ENCODE measurements around the gene TFPI. TPM values are rescaled to one million over a fixed set of nuclear protein-coding genes. Genes with fewer than 3 reads are reported as not detected.
A peak's percentile ranks its signal among the peaks of the same experiment; 100 is the strongest.

The TFPI gene
- polyA plus RNA-seq, 1 experiment = 10.9 TPM

DNA sequence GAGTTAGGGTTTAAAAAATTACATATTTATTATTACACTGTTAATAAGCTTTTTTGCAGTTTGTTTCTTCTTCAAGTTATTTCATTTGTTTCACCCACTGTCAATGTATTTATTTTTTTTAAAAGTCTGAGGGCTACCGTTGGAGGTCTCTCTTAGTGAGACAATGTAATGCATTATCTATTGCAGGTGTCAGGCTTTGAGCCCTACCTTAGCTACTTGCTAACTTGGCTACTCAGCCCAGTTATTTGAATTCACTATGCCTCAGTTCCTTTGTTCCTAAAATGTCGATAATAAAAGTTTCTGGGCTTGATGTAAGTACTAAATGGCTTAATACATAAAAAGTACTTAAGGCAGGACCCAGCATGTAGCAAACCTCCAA is 458 bp upstream of the TFPI start:
- CTCF ChIA-PET = no interaction called here
- TF ChIP-seq, protein P1, sequence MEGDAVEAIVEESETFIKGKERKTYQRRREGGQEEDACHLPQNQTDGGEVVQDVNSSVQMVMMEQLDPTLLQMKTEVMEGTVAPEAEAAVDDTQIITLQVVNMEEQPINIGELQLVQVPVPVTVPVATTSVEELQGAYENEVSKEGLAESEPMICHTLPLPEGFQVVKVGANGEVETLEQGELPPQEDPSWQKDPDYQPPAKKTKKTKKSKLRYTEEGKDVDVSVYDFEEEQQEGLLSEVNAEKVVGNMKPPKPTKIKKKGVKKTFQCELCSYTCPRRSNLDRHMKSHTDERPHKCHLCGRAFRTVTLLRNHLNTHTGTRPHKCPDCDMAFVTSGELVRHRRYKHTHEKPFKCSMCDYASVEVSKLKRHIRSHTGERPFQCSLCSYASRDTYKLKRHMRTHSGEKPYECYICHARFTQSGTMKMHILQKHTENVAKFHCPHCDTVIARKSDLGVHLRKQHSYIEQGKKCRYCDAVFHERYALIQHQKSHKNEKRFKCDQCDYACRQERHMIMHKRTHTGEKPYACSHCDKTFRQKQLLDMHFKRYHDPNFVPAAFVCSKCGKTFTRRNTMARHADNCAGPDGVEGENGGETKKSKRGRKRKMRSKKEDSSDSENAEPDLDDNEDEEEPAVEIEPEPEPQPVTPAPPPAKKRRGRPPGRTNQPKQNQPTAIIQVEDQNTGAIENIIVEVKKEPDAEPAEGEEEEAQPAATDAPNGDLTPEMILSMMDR (IDR thresholded peaks at IDR 0.05; ENCODE audit: insufficient read depth, low read depth, low read length) = no peak
- no peaks in the 10 kb centered on the region for H3K36me3 ChIP-seq (ENCODE audit: control insufficient read depth, insufficient read depth, low read length)
- no peaks in the 10 kb centered on the region for H3K27me3 ChIP-seq (ENCODE audit: control insufficient read depth, insufficient read depth, low read length)
- POLR2A ChIA-PET = no interaction called here
- H3K4me3 ChIP-seq (ENCODE audit: low read depth, low read length) = no peak overlapping the region
- no peak for DNase-seq (ENCODE audit: low read depth)

DNA sequence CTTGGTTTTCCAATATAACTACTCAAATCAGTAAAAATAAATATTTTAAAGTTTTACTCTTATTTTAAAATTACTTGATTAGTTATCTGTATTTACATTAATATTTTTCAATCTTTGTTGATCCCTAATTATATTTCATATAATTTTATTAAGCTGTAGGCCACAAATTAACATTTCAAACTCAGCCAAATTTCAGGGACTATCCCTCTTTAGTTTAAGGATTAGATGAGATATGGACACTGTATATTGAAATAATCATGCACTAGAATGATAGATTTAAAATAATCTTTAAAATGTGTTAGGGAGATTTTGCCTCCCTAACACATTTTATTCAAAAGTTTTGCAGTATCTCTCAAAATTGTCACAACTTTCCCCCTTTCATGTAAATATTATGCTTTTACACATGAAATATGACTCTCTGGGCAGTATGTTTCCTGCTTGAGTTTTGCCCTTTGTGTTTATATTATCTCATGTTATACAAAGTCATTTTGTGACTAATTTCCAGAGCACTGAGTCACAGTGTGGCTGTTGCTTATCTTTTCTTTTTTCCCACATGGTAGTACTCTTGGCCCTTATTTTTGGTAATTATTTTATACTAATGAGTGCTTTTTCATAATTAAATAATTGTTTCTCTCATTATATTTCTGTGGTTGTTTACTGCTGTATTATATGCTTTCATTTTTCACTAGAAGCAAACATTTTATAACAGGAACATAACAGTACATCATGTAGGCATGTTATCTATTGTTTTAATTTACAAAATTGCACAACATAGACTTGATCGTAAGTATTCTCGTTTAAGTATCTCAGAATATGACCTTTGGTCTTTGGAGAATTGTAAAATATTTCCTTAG is 1.2 kb downstream of the TFPI start:
- POLR2A ChIA-PET = no interaction called here
- TF ChIP-seq, protein P1 (IDR thresholded peaks at IDR 0.05; ENCODE audit: insufficient read depth, low read depth, low read length) = no peak
- Histone ChIP-seq H3K4me3 (ENCODE audit: low read depth, low read length) (peak overlapping the region; percentile 40), H3K36me3 (ENCODE audit: control insufficient read depth, insufficient read depth, low read length) (no peaks in the 10 kb centered on the region), H3K27me3 (ENCODE audit: control insufficient read depth, insufficient read depth, low read length) (no peaks in the 10 kb centered on the region)
- DNase-seq (ENCODE audit: low read depth) = no peak
- CTCF ChIA-PET = no interaction called here

DNA sequence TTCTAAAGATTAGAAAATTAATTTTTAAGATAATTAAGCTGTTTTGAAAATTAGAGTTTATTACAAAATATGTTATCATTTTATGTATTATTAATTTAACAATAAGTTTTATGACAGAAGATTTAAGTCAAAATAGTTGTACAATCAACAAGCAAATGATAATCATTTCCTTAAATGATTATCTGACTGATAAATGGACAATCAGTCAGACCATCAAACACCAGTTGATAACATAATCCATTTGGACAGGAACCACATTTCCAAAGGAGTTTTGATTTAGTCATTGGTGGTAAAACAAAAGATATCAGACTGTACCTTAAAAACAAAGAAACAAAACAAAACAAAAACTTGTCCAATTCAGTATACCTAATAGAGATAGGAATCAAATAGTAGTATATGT is 1.9 kb downstream of the TFPI start:
- ChIA-PET POLR2A (no interaction called here), CTCF (no interaction called here)
- Histone ChIP-seq H3K4me3 (ENCODE audit: low read depth, low read length) (no peak overlapping the region; the same call in 1 of the 2 replicates), H3K36me3 (ENCODE audit: control insufficient read depth, insufficient read depth, low read length) (no peaks in the 10 kb centered on the region), H3K27me3 (ENCODE audit: control insufficient read depth, insufficient read depth, low read length) (no peaks in the 10 kb centered on the region)
- no peak for DNase-seq (ENCODE audit: low read depth)
- TF ChIP-seq, protein P1 (IDR thresholded peaks at IDR 0.05; ENCODE audit: insufficient read depth, low read depth, low read length) = no peak

DNA sequence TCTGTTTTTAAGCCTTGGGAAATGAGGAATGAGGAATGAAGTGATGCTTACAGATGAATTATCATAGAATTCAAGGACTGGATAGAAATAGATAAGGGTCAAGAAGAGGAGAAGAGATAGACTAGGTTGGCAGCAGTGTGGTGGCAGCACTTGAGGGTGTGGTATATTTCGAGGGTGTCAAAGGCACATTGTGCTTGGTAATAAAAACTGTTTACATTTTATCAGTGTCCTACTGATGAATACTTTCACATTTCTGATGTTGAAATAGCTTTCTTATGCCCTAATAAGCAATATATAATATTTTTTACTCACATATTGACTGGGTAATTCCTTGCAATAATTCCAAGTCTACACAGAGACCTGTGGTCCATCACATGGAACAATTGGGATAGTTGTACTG is 3.4 kb downstream of the TFPI start:
- Histone ChIP-seq H3K36me3 (ENCODE audit: control insufficient read depth, insufficient read depth, low read length) (no peaks in the 10 kb centered on the region), H3K4me3 (ENCODE audit: low read depth, low read length) (no peak overlapping the region), H3K27me3 (ENCODE audit: control insufficient read depth, insufficient read depth, low read length) (no peaks in the 10 kb centered on the region)
- ChIA-PET POLR2A (no interaction called here), CTCF (interaction anchor here (2.4 to 2.8 kb wide), 2 partner anchors 30 to 51 kb away, joined by 7 to 11 read pairs; no protein-coding TSS in a partner anchor)
- DNase-seq (ENCODE audit: low read depth) = no peak
- TF ChIP-seq, protein P1 (IDR thresholded peaks at IDR 0.05; ENCODE audit: insufficient read depth, low read depth, low read length) = no peak

GRCh38 chr2:187549951-187550555 is 4.2 kb downstream of the TFPI start:
- no peaks in the 10 kb centered on the region for H3K36me3 ChIP-seq (ENCODE audit: control insufficient read depth, insufficient read depth, low read length)
- no peak overlapping the region for H3K4me3 ChIP-seq (ENCODE audit: low read depth, low read length)
- CTCF ChIA-PET = interaction anchor here (1.2 to 2.8 kb wide), 3 partner anchors 25 to 50 kb away, joined by 3 to 11 read pairs (median 7); no protein-coding TSS in a partner anchor
- TF ChIP-seq, protein P1 (IDR thresholded peaks at IDR 0.05; ENCODE audit: insufficient read depth, low read depth, low read length) = no peak
- POLR2A ChIA-PET = no interaction called here
- H3K27me3 ChIP-seq (ENCODE audit: control insufficient read depth, insufficient read depth, low read length) = no peaks in the 10 kb centered on the region
- DNase-seq (ENCODE audit: low read depth) = no peak
